HG03064 (cell line): ENCODE data around the gene INHBE.
"Not testable (repeated sequence)": the region's sequence is repeated elsewhere in the genome, so short reads cannot be mapped to it uniquely, and the experiment has no call there.

Experiments used
- ATAC-seq: cut with Tn5 transposase; IDR thresholded peaks from one replicate; pipeline ENCODE4 v1.9.1; 2021; ENCODE audit warnings: low read depth; ENCODE audit not compliant: unreplicated experiment

INHBE gene, protein sequence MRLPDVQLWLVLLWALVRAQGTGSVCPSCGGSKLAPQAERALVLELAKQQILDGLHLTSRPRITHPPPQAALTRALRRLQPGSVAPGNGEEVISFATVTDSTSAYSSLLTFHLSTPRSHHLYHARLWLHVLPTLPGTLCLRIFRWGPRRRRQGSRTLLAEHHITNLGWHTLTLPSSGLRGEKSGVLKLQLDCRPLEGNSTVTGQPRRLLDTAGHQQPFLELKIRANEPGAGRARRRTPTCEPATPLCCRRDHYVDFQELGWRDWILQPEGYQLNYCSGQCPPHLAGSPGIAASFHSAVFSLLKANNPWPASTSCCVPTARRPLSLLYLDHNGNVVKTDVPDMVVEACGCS

DNA sequence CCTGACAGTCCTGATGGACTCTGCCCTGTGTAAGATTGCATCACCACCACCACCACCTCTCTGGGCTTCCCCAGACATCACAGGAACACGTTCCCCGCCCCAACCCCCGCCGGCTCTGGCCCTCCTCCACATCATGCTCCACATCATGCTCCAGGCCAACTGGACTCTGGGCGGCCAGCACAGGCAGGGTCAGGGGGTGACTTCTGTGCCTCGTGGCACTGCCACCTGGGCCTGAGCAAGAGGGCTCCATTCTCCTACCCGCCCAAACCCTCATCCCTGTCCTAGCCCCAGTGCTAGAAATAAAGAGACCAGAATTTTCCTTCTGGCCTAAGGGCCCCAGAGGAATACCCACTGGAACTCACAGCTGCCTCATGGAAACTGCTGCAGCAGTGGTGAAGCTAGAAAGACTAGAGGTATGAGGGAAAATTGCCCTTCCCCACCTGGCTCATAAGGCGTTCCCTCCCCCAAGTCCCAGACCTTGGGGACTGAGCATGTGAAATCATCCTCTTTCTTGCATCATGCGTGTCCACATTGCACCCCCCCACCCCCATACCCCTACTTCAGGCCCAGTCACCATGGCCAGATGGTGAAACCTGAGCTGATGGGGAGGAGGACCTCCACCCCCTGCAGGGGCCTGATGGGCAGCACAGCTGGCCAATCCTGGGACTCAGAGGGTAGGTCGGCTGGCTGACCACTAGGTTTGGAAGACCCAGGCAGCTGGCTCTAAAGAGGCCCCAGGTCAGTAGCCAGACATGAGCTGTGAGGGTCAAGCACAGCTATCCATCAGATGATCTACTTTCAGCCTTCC is at the start of gene INHBE:
TSS of gene INHBE (plus strand) at position 742 of the 808 bp plus-strand sequence. CDS start 230 bp downstream, outside the sequence.
- no peak for ATAC-seq

- ATAC-seq = no peak
Observed at GRCh38 chr12:57410534-57410933, 44.6 kb upstream of the INHBE start.

DNA sequence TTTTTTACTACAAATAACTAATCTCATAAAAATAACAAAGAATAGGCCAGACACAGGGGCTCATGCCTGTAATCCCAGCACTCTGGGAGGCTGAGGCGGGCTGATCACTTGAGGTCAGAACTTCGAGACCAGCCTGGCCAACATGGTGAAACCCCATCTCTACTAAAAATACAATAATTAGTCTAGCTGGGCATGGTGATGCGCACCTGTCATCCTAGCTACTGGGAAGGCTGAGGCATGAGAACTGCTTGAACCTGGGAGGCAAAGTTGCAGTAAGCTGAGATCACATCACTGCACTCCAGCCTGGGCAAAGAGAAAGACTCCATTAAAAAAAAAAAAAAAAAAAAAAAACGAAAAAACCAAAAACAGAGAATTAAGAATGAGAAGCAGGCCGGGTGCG is 40.9 kb upstream of the INHBE start:
- not testable (repeated sequence) for ATAC-seq

- no peak for ATAC-seq
Observed at GRCh38 chr12:57415088-57415487, 40.0 kb upstream of the INHBE start.

- ATAC-seq = no peak
Observed at GRCh38 chr12:57416039-57416996, 38.8 kb upstream of the INHBE start.

DNA sequence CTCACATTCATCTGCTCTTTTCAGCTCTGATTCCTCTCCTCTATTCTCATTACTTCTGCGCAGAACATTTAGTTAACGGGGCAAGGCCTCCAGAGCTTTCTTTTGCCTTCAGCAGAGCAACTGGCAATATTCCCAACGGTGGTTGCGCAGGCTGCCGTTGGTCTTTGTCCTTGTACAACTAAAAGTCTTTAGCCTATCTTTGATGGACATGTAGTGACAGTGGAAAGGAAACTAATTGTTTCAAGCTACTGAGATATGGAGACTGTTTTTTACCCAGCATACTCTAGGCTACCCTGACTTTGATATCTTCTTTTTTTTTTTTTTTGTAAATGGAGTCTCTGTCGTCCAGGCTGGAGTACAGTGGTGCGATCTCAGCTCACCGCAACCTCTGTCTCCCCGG is 36.9 kb upstream of the INHBE start:
- ATAC-seq = no peak

- no peak for ATAC-seq
Observed at GRCh38 chr12:57419495-57419894, 35.6 kb upstream of the INHBE start.

- ATAC-seq = no peak
Observed at GRCh38 chr12:57420482-57420881, 34.6 kb upstream of the INHBE start.

DNA sequence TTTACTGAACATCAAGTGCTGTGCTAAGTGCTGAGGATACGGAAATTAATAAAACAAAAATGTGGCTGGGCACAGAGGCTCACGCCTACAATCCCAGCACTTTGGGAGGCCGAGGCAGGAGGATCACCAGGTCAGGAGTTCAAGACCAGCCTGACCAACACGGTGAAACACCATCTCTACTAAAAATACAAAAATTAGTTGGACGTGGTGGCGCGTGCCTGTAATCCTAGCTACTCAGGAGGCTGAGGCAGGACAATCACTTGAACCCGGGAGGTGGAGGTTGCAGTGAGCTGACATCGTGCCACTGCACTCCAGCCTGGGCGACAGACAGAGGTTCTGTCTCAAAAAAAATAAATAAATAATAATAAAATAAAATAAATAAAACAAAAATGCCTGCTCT is 28.2 kb upstream of the INHBE start:
- ATAC-seq = not testable (repeated sequence)

GRCh38 chr12:57428965-57429364 is 26.1 kb upstream of the INHBE start:
- no peak for ATAC-seq

DNA sequence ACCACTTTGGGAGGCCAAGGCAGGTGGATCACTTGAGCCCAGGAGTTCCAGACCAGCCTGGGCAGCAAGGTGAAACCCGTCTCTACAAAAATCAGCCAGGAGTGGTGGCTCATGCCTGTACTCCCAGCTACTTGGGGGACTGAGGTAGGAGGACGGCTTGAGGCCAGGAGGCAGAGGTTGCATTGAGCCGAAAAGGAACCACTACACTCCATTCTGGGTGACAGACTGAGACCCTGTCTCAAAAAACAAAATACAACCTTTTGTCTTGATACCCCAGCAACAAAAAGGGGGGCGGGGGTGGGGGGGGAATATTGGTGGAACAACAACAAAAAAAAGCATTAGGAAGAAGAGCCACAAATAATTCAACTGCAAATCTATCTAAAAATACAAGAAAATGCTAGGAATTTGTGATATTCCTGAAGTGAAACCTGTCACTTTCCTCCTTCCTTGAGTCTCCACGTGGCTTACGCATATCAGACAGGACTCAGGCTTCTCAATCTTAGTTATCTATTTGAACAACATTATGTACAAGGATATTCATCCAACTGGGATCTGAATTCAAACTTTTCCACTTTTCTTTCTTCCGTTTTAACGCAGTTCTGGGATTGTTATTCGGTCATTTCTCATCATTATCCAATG is 25.5 kb upstream of the INHBE start:
- no peak for ATAC-seq

DNA sequence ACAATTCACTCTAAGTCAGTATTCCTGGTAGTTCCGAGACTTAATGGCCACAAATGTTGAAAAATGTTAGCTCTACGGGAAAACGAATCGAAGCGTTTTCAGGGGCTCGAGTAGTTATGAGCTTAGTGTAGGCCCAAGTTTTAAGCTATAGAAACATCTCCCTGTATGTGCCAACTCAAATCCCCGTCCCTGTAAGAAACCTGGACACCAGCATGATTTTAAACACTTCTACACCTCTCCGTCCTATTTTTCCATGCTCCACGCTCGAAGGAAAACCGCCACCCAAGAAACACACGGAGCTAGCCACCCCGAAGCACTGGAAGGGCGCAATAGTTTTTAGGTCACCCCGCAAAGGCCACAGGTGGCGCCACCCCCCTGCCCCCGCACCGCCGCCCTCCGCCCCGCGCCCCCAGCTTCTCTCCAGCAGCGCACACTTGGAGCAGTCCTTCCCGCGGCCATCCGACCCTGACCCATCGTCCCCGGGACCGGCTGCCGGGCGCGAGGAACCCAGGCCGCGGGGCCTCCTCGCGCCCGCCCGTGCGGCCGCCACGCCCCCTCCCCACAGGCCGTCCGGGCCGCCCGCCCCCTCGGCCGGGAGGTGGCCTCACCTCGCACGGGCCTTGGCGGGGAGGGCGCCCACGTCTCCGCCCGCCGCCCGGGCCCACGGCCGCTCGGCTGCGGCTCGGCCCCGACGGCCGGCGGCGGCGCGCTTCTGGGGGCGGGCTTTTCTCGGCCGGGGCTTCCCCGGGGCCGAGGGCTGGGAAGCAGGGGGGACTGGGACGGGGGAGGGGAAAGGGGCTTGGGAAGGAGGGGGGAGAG is 24.8 kb upstream of the INHBE start:
- ATAC-seq = peak; percentile 50

GRCh38 chr12:57430931-57431566 is 24.1 kb upstream of the INHBE start, which contains the start of gene R3HDM2:
TSS of gene R3HDM2 (minus strand) at chr12:57431043. CDS start at chr12:57310428, 120,615 bp downstream.
- ATAC-seq = peak; percentile 90

DNA sequence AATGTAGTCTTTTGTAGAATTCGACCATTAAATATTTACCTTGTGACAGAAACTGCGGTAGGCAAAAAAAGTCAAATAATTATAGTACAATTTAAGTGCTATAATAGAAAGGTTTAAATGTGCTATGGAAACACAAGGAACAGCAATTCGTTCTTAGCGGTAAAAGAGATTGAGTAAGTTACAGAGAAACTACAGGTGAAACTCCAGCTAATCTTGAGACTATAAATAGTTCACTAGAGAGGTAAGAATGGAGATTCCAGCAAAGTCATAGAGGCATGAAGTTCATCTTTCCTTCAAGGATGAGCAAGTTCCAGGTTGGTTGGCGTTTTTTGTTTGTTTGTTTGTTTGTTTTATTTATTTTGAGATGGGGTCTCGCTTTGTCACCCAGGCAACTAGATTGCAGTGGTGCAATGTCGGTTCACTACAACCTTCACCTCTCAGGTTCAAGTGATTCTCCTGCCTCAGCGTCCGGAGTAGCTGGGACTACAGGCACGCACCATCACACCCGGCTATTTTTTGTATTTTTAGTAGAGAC is 23.4 kb upstream of the INHBE start:
- no peak for ATAC-seq

GRCh38 chr12:57433370-57433769 is 21.7 kb upstream of the INHBE start:
- ATAC-seq = no peak

DNA sequence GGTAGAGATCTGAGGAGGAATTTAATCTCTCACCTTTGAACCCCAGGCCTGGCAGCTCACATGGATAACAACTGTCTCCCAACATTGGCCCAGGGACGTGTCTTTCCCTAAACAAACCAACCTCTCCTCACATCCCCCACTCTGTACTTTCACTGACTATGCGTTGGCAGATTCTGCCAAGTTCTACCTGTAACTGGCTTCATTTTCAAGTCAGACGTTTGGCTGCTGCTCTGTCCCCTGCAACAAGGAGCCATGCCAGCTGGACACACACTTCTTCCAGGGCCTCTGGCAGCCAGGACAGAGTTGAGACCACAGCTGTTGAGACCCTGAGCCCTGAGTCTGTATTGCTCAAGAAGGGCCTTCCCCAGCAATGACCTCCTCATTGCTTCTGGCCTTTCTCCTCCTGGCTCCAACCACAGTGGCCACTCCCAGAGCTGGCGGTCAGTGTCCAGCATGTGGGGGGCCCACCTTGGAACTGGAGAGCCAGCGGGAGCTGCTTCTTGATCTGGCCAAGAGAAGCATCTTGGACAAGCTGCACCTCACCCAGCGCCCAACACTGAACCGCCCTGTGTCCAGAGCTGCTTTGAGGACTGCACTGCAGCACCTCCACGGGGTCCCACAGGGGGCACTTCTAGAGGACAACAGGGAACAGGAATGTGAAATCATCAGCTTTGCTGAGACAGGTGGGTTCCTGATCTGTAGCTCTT is 20.4 kb upstream of the INHBE start, which contains the start of gene INHBC:
TSS of gene INHBC (plus strand) at position 268 of the 707 bp plus-strand sequence. CDS start at position 371, 103 bp downstream.
- ATAC-seq = no peak

DNA sequence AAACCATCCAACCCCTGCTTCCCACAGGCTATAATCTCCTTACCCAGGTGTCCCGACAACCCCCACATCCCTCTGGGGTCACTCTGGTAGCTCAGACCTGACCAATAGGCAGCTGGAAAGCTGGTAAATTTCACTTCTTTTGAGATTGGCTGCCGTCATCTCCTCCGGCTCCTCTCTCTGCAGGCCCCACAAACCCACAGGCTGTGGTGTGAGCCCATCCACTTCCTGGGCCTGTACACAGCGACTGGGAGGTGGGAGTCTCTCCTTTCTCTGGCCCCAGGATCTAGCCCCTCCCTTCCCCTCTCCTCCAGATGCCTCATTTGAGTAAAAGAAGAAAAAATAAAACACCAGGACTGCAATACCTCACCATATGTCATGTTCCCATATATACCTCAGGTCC is 19.8 kb upstream of the INHBE start:
- ATAC-seq = no peak

- no peak for ATAC-seq
Observed at GRCh38 chr12:57438400-57438799, 16.7 kb upstream of the INHBE start.
